ENCODE measurements around the gene LILRB5.
"Not testable (repeated sequence)": the region's sequence is repeated elsewhere in the genome, so short reads cannot be mapped to it uniquely, and the experiment has no call there.

DNA sequence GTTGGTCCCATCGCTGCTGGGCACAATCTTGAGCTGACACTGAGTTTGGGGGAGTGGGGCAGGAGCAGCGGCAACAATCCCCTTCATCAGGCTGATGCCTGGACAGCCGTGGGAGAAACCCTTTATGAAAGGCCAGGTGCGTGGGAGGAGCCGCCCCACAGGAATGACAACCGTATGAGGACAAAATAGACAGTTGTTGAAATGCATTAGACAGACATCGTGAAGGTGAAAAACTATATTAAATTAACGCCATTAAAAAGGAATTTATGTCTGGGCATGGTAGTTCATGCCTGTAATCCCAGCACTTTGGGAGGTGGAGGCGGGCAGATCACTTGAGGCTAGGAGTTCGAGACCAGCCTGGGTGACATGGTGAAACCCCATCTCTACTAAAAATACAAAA, 32.5 kb downstream of the LILRB5 start:
- TF ChIP-seq, protein P1, sequence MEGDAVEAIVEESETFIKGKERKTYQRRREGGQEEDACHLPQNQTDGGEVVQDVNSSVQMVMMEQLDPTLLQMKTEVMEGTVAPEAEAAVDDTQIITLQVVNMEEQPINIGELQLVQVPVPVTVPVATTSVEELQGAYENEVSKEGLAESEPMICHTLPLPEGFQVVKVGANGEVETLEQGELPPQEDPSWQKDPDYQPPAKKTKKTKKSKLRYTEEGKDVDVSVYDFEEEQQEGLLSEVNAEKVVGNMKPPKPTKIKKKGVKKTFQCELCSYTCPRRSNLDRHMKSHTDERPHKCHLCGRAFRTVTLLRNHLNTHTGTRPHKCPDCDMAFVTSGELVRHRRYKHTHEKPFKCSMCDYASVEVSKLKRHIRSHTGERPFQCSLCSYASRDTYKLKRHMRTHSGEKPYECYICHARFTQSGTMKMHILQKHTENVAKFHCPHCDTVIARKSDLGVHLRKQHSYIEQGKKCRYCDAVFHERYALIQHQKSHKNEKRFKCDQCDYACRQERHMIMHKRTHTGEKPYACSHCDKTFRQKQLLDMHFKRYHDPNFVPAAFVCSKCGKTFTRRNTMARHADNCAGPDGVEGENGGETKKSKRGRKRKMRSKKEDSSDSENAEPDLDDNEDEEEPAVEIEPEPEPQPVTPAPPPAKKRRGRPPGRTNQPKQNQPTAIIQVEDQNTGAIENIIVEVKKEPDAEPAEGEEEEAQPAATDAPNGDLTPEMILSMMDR (IDR thresholded peaks at IDR 0.05; ENCODE audit: low read length): not testable (repeated sequence)
- not testable (repeated sequence) for TF ChIP-seq EZH2 (IDR thresholded peaks at IDR 0.05; ENCODE audit: borderline replicate concordance, low read length)
